Neuronal stem cell (in vitro differentiated cells): ENCODE results near the gene SLC1A6.
A peak's percentile ranks its signal among the peaks of the same experiment; 100 is the strongest.

ENCODE experiments used
- DNase-seq: peaks from one replicate; pipeline ENCODE4 v3.0.0-alpha.2; 2013; ENCODE audit warnings: low spot score
- H2AFZ ChIP-seq: one replicate; pipeline ENCODE4 v1.6.1; 2013; ENCODE audit warnings: mild to moderate bottlenecking, low read length, inconsistent platforms
- H2AK5ac ChIP-seq: 2 replicates; pipeline ENCODE4 v1.6.1; 2013; ENCODE audit warnings: low read depth, mild to moderate bottlenecking, inconsistent platforms, low read length, moderate library complexity, mixed read lengths
- H2BK120ac ChIP-seq: 2 replicates; pipeline ENCODE4 v1.6.1; 2013; ENCODE audit warnings: low read depth, mild to moderate bottlenecking, inconsistent platforms, low read length, moderate library complexity, mixed read lengths
- H2BK12ac ChIP-seq: one replicate; pipeline ENCODE4 v1.6.1; 2013; ENCODE audit warnings: low read length, inconsistent platforms
- H2BK15ac ChIP-seq: 2 replicates; pipeline ENCODE4 v1.6.1; 2013; ENCODE audit warnings: mild to moderate bottlenecking, low read length, inconsistent platforms, mixed read lengths
- H2BK5ac ChIP-seq: one replicate; pipeline ENCODE4 v1.6.1; 2013; ENCODE audit warnings: inconsistent platforms, mild to moderate bottlenecking, low read length, moderate library complexity
- H3K14ac ChIP-seq: one replicate; pipeline ENCODE4 v1.6.1; 2013; ENCODE audit warnings: low read length, inconsistent platforms
- H3K18ac ChIP-seq: 2 replicates; pipeline ENCODE4 v1.6.1; 2013; ENCODE audit warnings: low read length, inconsistent platforms
- H3K23ac ChIP-seq: 2 replicates; pipeline ENCODE4 v1.6.1; 2013; ENCODE audit warnings: low read depth, mild to moderate bottlenecking, mixed read lengths, low read length, inconsistent platforms; ENCODE audit not compliant: poor library complexity
- H3K27ac ChIP-seq: replicated peaks from 3 replicates; pipeline ENCODE4 v1.5.1; 2013; ENCODE audit warnings: low read length, inconsistent platforms
- H3K27me3 ChIP-seq, 3 experiments: 2 replicates each; pipeline ENCODE4 v1.6.1; 2013; ENCODE audit warnings: low read length in 3 of 3, mild to moderate bottlenecking in 2 of 3, inconsistent platforms in 1 of 3, low read depth in 1 of 3, mixed read lengths in 1 of 3, moderate library complexity in 1 of 3; ENCODE audit not compliant: control insufficient read depth in 3 of 3, insufficient read depth in 3 of 3
- H3K36me3 ChIP-seq, 2 donors: replicated peaks in 1 of 2; 2 replicates each; pipeline ENCODE4 v1.6.1; 2013; ENCODE audit warnings: low read length in 2 of 2; ENCODE audit not compliant: control insufficient read depth in 2 of 2, insufficient read depth in 2 of 2
- H3K4ac ChIP-seq: 2 replicates; pipeline ENCODE4 v1.6.1; 2013; ENCODE audit warnings: inconsistent platforms, mild to moderate bottlenecking, low read length, moderate library complexity
- H3K4me1 ChIP-seq, 2 donors: 1 replicate in 1 of 2; 2 replicates in 1 of 2; pipeline ENCODE4 v1.6.1; 2013; ENCODE audit warnings: low read length in 2 of 2, low read depth in 1 of 2; ENCODE audit not compliant: control insufficient read depth in 2 of 2, insufficient read depth in 1 of 2
- H3K4me2 ChIP-seq: one replicate; pipeline ENCODE4 v1.6.1; 2013; ENCODE audit warnings: mild to moderate bottlenecking, low read length, inconsistent platforms; ENCODE audit not compliant: insufficient read depth, poor library complexity, severe bottlenecking
- H3K4me3 ChIP-seq, 2 donors: 2 replicates each; pipeline ENCODE4 v1.5.1; 2013; ENCODE audit warnings: low read length in 2 of 2, mild to moderate bottlenecking in 2 of 2, inconsistent platforms in 1 of 2, moderate library complexity in 1 of 2
- H3K79me1 ChIP-seq: one replicate; pipeline ENCODE4 v1.6.1; 2013; ENCODE audit warnings: low read depth, mild to moderate bottlenecking, inconsistent platforms, low read length, moderate library complexity
- H3K9ac ChIP-seq: one replicate; pipeline ENCODE4 v1.6.1; 2013; ENCODE audit warnings: mild to moderate bottlenecking, low read depth, low read length, inconsistent platforms; ENCODE audit not compliant: poor library complexity
- H3K9me3 ChIP-seq, 2 donors: replicated peaks in 1 of 2; 2 replicates each; pipeline versions ENCODE3 to v1.6.1; 2013; ENCODE audit warnings: low read length in 2 of 2, mild to moderate bottlenecking in 2 of 2, inconsistent platforms in 1 of 2, low read depth in 1 of 2, mixed read lengths in 1 of 2, moderate library complexity in 1 of 2; ENCODE audit not compliant: control insufficient read depth in 2 of 2, insufficient read depth in 1 of 2
- H4K8ac ChIP-seq: one replicate; pipeline ENCODE4 v1.6.1; 2013; ENCODE audit warnings: low read depth, mild to moderate bottlenecking, inconsistent platforms, low read length, moderate library complexity
- H4K91ac ChIP-seq: one replicate; pipeline ENCODE4 v1.6.1; 2013; ENCODE audit warnings: low read length, low read depth, mild to moderate bottlenecking, inconsistent platforms; ENCODE audit not compliant: poor library complexity
- WGBS, 2 donors: extraction: QIAGEN DNeasy Blood & Tissue Kit; methylation state at CpG; one replicate each; pipeline ENCODE4 v1.1.7; 2013; ENCODE audit warnings: missing lambda C conversion rate in 2 of 2, mixed read lengths in 1 of 2; ENCODE audit not compliant: insufficient read length in 2 of 2, insufficient replicate concordance in 1 of 2; ENCODE audit errors: extremely low coverage in 2 of 2; 5-methylcytosine and 5-hydroxymethylcytosine counted together

Gene SLC1A6

DNA sequence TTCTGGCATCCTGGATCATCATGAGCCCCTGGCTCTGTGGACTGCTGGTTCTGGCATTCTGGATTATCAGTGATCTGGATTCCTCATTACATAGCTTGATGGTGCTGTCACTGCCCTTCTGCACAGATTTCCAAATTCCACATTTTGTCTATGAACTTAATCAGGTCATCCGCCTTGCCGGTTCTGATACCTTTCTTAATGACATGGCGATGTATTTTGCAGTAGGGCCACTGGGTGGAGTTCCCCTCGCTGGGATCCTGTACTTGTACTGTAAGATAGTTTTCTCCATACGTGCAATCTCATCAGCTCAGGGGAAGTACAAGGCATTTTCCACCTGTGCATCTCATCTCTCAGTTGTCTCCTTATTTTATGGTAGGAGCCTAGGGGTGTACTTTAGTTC lies 62.8 kb downstream of the SLC1A6 start:
- Histone ChIP-seq H2BK5ac (no peak overlapping the region), H4K8ac (no peak overlapping the region), H2AFZ (no peak overlapping the region), H3K14ac (no peak overlapping the region), H4K91ac (no peak overlapping the region), H3K4me3 (peak overlapping the region in 1 of 2 donors; percentile 34), H3K27me3 (peaks cover 0 to 12% (median 0%) of the 10 kb centered on the region in 3 experiments), H3K4me1 (no peaks in the 10 kb centered on the region), H2AK5ac (no peak overlapping the region), H3K4ac (no peak overlapping the region), H3K79me1 (no peaks in the 10 kb centered on the region), H3K27ac (no peak overlapping the region), H3K36me3 (no peaks in the 10 kb centered on the region), H2BK12ac (no peak overlapping the region), H3K4me2 (no peak overlapping the region), H2BK15ac (no peak overlapping the region), H3K9ac (no peak overlapping the region), H3K18ac (no peak overlapping the region), H3K9me3 (peaks cover 0 to 3% of the 10 kb centered on the region in 2 donors), H3K23ac (peak overlapping the region; percentile 37), H2BK120ac (no peak overlapping the region)
- no peak for DNase-seq
- WGBS, 2 donors: no CpG with 5 or more reads among the region's 5 CpGs

DNA sequence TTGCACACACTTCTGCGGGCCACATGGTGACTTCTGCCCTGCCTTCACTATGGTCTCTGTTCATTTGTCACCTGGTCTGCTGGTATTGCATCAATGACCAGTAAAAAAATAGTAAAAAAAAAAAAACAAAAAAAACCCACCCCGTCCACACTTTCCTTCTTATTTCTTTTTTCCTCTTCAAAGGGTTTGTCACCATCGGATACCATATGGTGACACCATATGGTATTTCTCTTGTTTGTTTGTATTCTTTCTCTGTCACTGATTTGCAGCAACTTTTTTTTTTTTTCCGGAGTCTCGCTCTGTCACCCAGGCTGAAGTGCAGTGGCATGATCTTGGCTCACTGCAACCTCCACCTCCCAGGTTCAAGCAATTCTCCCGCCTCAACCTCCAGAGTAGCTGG lies 64.5 kb downstream of the SLC1A6 start:
- peaks cover 0 to 10% (median 0%) of the 10 kb centered on the region in 3 experiments for H3K27me3 ChIP-seq
- H3K14ac ChIP-seq: no peak overlapping the region
- no peak for DNase-seq
- H2AFZ ChIP-seq: no peak overlapping the region
- no peaks in the 10 kb centered on the region for H3K4me1 ChIP-seq
- H2AK5ac ChIP-seq: no peak overlapping the region
- H2BK15ac ChIP-seq: no peak overlapping the region
- peaks cover 0 to 3% of the 10 kb centered on the region in 2 donors for H3K9me3 ChIP-seq
- H3K4me2 ChIP-seq: no peak overlapping the region
- H4K8ac ChIP-seq: no peak overlapping the region
- no peak overlapping the region for H4K91ac ChIP-seq
- H3K79me1 ChIP-seq: no peaks in the 10 kb centered on the region
- no peak overlapping the region for H2BK120ac ChIP-seq
- no peak overlapping the region for H3K4me3 ChIP-seq
- no peak overlapping the region for H3K4ac ChIP-seq
- H3K27ac ChIP-seq: no peak overlapping the region
- no peak overlapping the region for H3K23ac ChIP-seq
- no peak overlapping the region for H3K18ac ChIP-seq
- WGBS, 2 donors: no CpG with 5 or more reads among the region's 6 CpGs
- no peaks in the 10 kb centered on the region for H3K36me3 ChIP-seq
- H2BK5ac ChIP-seq: no peak overlapping the region
- no peak overlapping the region for H2BK12ac ChIP-seq
- H3K9ac ChIP-seq: no peak overlapping the region

DNA sequence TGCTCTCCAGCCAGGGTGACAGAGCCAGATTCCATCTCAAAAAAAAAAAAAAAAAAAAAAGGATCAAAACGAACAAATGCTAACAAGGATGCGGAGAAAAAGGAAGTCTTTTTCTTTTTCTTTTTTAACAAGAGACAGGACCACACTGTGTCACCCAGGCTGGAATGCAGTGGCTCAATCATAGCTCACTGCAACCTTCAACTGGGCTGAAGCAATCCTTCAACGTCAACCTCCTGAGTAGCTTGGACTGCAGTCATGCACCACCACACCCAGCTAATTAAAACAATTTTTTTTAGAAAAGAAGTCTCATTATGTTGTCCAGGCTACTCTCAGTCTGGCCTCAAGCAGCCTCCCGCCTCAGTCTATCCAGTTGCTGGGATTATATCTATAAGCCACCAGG lies 73.0 kb downstream of the SLC1A6 start:
- H2BK5ac ChIP-seq: no peak overlapping the region
- H2AK5ac ChIP-seq: no peak overlapping the region
- H4K91ac ChIP-seq: no peak overlapping the region
- H3K4me3 ChIP-seq: no peak overlapping the region
- no peak overlapping the region for H3K18ac ChIP-seq
- H3K23ac ChIP-seq: no peak overlapping the region
- H3K36me3 ChIP-seq: no peaks in the 10 kb centered on the region
- H2AFZ ChIP-seq: no peak overlapping the region
- no peaks in the 10 kb centered on the region for H3K9me3 ChIP-seq
- DNase-seq: no peak
- H4K8ac ChIP-seq: no peak overlapping the region
- H3K9ac ChIP-seq: no peak overlapping the region
- H2BK15ac ChIP-seq: no peak overlapping the region
- H3K4me2 ChIP-seq: no peak overlapping the region
- H3K14ac ChIP-seq: no peak overlapping the region
- peaks cover 0 to 12% (median 0%) of the 10 kb centered on the region in 3 experiments for H3K27me3 ChIP-seq
- H3K79me1 ChIP-seq: no peaks in the 10 kb centered on the region
- no peak overlapping the region for H3K4ac ChIP-seq
- H2BK120ac ChIP-seq: no peak overlapping the region
- no peak overlapping the region for H3K27ac ChIP-seq
- H2BK12ac ChIP-seq: no peak overlapping the region
- no peaks in the 10 kb centered on the region for H3K4me1 ChIP-seq
- no CpG with 5 or more reads among the region's 4 CpGs for WGBS, 2 donors

DNA sequence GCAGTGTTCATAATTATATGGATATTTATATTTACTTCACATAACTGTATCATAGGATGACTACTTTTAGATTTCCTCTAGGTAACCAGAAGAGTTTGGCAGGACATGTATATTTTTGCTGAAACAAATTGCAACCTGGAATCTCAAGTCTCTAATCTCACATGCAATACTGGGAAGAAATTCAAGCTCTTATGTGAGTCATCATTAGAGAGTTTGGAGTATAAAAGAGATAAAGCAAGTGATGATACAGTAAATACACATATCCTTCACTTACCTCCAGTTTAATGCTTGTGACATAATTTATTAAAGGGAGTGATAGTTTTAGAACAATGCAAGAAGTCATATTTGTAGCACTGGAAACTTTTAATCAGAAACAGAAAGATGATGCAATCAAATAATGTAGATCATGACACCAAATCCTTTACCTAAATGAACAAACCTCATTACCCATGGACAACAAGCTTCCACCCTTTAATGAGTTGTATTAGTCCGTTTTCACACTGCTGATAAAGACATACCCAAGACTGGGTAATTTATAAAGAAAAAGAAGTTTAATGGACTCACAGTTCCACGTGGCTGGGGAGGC lies 77.9 kb downstream of the SLC1A6 start:
- Histone ChIP-seq H3K27ac (no peak overlapping the region), H2BK5ac (no peak overlapping the region), H3K4me2 (no peak overlapping the region), H3K14ac (no peak overlapping the region), H4K91ac (no peak overlapping the region), H3K4me3 (no peak overlapping the region), H3K9ac (no peak overlapping the region), H2AK5ac (no peak overlapping the region), H3K4ac (no peak overlapping the region), H3K18ac (no peak overlapping the region), H2BK15ac (no peak overlapping the region), H4K8ac (no peak overlapping the region), H3K9me3 (peaks cover 0 to 1% of the 10 kb centered on the region in 2 donors), H3K27me3 (peaks cover 0 to 12% (median 0%) of the 10 kb centered on the region in 3 experiments), H3K4me1 (no peaks in the 10 kb centered on the region), H2AFZ (no peak overlapping the region), H3K79me1 (no peaks in the 10 kb centered on the region), H3K36me3 (no peaks in the 10 kb centered on the region), H3K23ac (no peak overlapping the region), H2BK120ac (no peak overlapping the region), H2BK12ac (no peak overlapping the region)
- no peak for DNase-seq
- no CpG with 5 or more reads among the region's 2 CpGs for WGBS, 2 donors
